ENCODE results near the gene RPL11.

DNA sequence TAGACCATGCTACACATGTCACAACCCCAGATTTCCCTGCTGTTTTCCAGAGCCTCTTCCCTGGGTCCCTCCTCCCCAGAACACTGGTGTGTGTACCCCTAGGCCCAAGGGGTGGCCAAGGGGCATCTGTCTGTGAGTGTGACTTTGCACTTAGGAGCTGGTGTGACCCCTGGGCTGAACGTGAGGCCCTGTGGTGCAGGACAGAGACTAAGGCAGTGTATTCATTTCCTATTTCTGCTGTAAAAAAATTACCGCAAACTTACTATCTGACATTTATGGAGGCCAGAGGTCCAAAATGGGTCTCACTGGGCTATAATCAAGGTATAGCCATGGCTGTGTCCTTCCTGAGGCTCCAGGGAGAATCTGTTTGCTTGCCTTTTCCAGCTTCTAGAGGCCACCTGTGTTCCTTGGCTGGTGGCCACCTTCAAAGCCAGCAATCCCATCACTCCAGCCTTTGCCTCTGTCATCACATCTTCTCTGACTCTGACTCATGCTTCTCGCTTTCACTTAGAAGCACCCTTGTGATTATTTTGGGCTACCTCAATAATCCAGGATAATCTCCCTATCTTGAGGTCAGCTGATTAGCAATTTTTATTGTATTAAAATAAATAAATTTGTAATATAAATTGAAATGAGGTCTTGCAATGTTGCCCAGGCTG is 27.7 kb downstream of the RPL11 start:
- TF ChIP-seq POLR2AphosphoS5 (IDR thresholded peaks at IDR 0.05) (no peak), CTCF (IDR thresholded peaks at IDR 0.05 in 8 of 11, conservative IDR thresholded peaks at IDR 0.05 in 3 of 11) (no peak), POLR2A (IDR thresholded peaks at IDR 0.05) (no peak)
